Mesodermal cell (in vitro differentiated cells): ENCODE results near the gene TPMT.

ENCODE experiments used
- H3K27ac ChIP-seq: 2 replicates; pipeline ENCODE4 v1.7.0; 2013; ENCODE audit warnings: mild to moderate bottlenecking, low read depth, low read length, moderate library complexity; ENCODE audit not compliant: severe bottlenecking
- H3K36me3 ChIP-seq: 2 replicates; pipeline ENCODE4 v1.7.1; 2013; ENCODE audit warnings: mild to moderate bottlenecking, low read length, moderate library complexity; ENCODE audit not compliant: control insufficient read depth, insufficient read depth
- H3K4me1 ChIP-seq: one replicate; pipeline ENCODE4 v1.7.1; 2013; ENCODE audit warnings: mild to moderate bottlenecking, low read length; ENCODE audit not compliant: insufficient read depth, control insufficient read depth, poor library complexity, severe bottlenecking
- H3K4me3 ChIP-seq: 2 replicates; pipeline ENCODE4 v1.7.0; 2013; ENCODE audit warnings: low read length, control low read depth, mild to moderate bottlenecking; ENCODE audit not compliant: insufficient read depth, poor library complexity, severe bottlenecking; ENCODE audit errors: extremely low read depth
- H3K9me3 ChIP-seq: 2 replicates; pipeline ENCODE4 v1.7.1; 2013; ENCODE audit warnings: mild to moderate bottlenecking, low read length, moderate library complexity; ENCODE audit not compliant: control insufficient read depth
- WGBS, 2 experiments: methylation state at CpG; one replicate each; pipeline ENCODE4 v1.1.5; 2013; ENCODE audit warnings: missing lambda C conversion rate in 2 of 2; ENCODE audit not compliant: insufficient coverage in 2 of 2; 5-methylcytosine and 5-hydroxymethylcytosine counted together

The TPMT gene

GRCh38 chr6:18139935-18140621 lies 14.8 kb downstream of the TPMT start:
- Histone ChIP-seq H3K4me3 (no peak overlapping the region), H3K9me3 (no peaks in the 10 kb centered on the region), H3K36me3 (peaks cover 19% of the 10 kb centered on the region), H3K27ac (no peak overlapping the region), H3K4me1 (no peaks in the 10 kb centered on the region)
- 87 to 93% methylated on average over 4 to 6 of the region's 6 CpGs for WGBS, 2 experiments

DNA sequence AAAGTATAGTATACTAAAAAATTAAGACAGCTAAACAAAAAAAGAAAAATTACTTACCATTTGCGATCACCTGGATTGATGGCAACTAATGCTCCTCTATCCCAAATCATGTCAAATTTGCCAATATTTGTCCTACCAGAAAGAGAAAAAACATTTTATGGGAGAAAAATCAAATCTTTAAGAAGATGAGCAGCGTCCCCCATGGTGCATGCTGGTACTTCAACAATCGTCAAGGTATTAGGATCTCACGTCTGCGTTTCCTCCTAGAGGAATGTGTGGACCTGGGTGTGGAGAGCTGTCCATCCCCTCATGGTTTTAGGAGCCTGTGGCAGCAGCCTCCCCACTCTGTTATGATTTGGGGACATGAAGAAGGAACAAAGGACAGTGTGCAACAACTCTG lies 16.0 kb downstream of the TPMT start:
- Histone ChIP-seq H3K9me3 (no peaks in the 10 kb centered on the region), H3K4me3 (no peak overlapping the region), H3K4me1 (no peaks in the 10 kb centered on the region), H3K36me3 (peaks cover 19% of the 10 kb centered on the region), H3K27ac (no peak overlapping the region)
- WGBS, 2 experiments = 91% methylated on average over 4 of the region's 5 CpGs

DNA sequence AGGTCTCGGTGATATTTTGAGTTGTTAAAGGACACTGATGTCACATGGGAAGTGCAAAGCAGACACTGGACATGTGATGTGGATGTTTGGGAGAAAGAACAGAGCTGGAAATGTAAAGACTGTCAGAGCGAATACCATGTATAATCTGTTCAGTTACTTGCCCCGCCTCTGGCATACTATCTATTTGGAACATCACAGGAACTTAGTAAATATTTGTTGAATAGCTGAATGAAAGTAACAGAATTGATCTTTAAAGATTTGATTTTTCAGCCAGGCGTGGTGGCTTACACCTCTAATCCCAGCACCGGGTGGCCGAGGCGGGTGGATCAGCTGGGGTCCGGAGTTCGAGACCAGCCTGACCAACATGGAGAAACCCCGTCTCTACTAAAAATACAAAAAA lies 18.6 kb downstream of the TPMT start:
- Histone ChIP-seq H3K36me3 (peaks cover 19% of the 10 kb centered on the region), H3K9me3 (no peaks in the 10 kb centered on the region), H3K4me1 (no peaks in the 10 kb centered on the region), H3K4me3 (no peak overlapping the region), H3K27ac (no peak overlapping the region)
- whole genome bisulfite sequencing, 2 experiments = 96 to 97% methylated on average over 7 to 10 of the region's 10 CpGs

DNA sequence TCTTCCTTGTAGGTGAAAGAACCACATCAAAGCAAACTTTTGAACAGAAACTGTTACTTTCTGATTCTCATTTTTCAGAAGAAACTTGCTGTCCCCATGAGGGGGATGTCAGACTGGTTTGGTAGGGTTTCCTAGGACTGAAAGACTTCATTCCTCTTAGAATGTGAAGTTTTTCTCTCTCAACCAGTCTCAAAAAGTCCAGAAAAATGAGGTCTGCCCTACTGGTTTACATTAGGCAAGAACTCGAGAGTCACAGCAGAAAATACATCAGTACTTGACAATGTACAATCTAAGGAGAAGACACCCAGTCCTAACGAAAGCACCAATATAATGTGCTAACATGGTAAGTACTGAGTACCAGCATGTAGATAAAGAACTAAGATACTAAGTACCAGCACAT lies 19.7 kb downstream of the TPMT start:
- no peaks in the 10 kb centered on the region for H3K9me3 ChIP-seq
- WGBS, 2 experiments = 80% methylated on average over 1 of the region's 2 CpGs; no CpG with 5 or more reads in 1 of the 2 experiments
- peaks cover 12% of the 10 kb centered on the region for H3K36me3 ChIP-seq
- H3K27ac ChIP-seq = no peak overlapping the region
- H3K4me3 ChIP-seq = no peak overlapping the region
- no peaks in the 10 kb centered on the region for H3K4me1 ChIP-seq

GRCh38 chr6:18132346-18132745 lies 22.5 kb downstream of the TPMT start:
- H3K27ac ChIP-seq = no peak overlapping the region
- no peaks in the 10 kb centered on the region for H3K4me1 ChIP-seq
- peaks cover 7% of the 10 kb centered on the region for H3K36me3 ChIP-seq
- WGBS, 2 experiments = 80 to 100% methylated on average over 1 of the region's 3 CpGs
- no peak overlapping the region for H3K4me3 ChIP-seq
- H3K9me3 ChIP-seq = no peaks in the 10 kb centered on the region

DNA sequence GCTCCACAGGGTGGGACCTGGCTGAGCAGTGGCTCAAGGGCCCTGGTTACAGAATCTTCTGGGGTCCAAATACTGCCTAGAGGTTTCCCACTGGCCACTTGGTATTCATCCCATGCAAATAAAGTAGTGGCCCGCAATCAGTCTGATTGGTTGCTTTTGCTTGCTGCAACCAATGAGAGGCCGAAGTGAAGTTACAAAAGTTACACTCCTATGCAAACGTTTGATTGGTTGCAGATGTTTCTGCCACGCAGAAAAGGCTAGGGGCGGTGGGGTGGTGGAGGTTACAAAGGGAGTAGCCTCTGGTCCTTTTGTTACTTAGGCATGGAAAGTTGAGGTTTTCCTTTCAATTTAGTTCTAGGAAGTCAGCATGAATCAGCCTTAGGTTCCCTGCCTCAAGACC lies 28.8 kb downstream of the TPMT start:
- no peak overlapping the region for H3K4me3 ChIP-seq
- WGBS, 2 experiments = 62 to 66% methylated on average over 4 to 5 of the region's 5 CpGs
- no peaks in the 10 kb centered on the region for H3K36me3 ChIP-seq
- H3K4me1 ChIP-seq = no peaks in the 10 kb centered on the region
- no peak overlapping the region for H3K27ac ChIP-seq
- no peaks in the 10 kb centered on the region for H3K9me3 ChIP-seq

DNA sequence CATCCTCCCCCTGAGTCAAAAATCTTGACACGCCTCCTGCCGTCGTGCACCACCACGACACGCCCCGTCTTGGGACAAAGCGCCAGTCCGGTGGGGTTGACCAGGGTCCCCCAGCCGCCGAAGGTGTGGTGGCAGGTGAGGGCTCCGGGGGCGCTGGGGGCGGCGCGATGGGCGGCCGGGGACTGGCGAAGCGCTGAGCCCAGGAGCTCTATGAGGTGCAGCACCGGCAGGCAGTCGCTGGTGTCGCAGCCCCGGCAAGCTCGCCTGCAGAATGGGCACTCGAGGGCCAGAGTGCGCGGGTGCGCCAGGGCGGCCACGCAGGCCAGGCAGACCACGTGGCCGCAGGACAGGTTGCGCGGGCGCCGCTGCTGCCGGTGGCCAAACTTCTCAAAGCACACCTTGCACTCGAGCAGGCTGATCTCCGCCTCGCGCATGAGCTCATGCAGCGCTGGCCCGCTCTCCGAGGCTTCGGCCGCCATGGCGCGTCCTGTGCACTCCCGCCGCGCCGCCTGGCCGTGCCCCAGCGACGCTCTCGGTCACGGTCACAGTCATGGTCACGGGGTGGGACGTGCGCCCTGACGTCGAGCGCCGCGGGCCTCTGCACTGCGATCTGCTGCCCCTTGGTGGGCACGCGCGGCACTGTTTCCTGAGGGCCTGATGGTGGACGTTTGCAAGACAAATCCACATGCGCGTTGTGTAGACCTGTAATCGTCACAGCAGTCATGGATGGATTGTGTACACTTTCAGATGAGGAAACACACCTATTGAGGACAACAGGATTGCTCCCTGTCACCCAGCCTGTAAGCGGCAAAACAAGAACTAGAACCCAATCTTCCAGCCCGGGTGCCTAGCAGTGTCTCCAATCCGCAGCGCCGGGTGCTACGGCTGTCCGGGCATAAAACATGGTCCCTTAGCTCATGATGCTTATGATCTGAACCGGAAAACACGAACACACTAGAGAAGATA lies 32.5 kb downstream of the TPMT start, which contains the start of gene NHLRC1:
Gene NHLRC1 (minus strand): TSS at position 550 of the 966 bp plus-strand sequence. CDS start 71 bp downstream, at position 479.
- 43 to 49% methylated on average over 75 to 79 of the region's 82 CpGs for WGBS, 2 experiments

GRCh38 chr6:18121580-18122127 lies 33.2 kb downstream of the TPMT start:
- H3K4me3 ChIP-seq = no peak overlapping the region

More for the DNA sequence above, 32.5 kb downstream of the TPMT start, which contains the start of gene NHLRC1:
- H3K4me1 ChIP-seq = no peaks in the 10 kb centered on the region
- H3K9me3 ChIP-seq = no peaks in the 10 kb centered on the region
- no peaks in the 10 kb centered on the region for H3K36me3 ChIP-seq
- H3K27ac ChIP-seq = no peak within 1 kb of the TSS
- peak within 1 kb of the TSS; percentile 26 for H3K4me3 ChIP-seq

DNA sequence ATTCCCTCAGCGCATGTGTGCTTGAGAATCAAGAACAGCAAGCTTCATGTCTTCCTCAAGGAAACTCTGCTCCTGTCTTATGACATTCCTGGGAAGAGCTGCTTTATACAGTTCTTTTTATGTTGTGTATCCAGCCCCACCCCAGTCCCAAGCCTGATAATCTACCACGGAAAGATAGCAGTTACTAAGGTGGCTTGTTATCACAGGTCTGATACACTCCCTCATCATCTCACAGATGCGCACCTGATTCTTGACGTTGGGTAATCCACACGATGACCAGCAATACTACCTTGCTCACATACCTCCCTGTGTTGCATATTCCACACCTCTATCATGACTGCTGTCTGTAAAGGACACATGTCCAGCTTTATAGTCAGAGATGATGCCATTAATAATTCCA lies 35.6 kb downstream of the TPMT start:
- Histone ChIP-seq H3K27ac (no peak overlapping the region), H3K4me3 (no peak overlapping the region), H3K4me1 (no peaks in the 10 kb centered on the region), H3K36me3 (no peaks in the 10 kb centered on the region), H3K9me3 (no peaks in the 10 kb centered on the region)
- WGBS, 2 experiments = 74 to 78% methylated on average over 4 to 5 of the region's 5 CpGs

More at GRCh38 chr6:18121580-18122127, 33.2 kb downstream of the TPMT start:
- Histone ChIP-seq H3K9me3 (no peaks in the 10 kb centered on the region), H3K36me3 (no peaks in the 10 kb centered on the region), H3K27ac (no peak overlapping the region), H3K4me1 (no peaks in the 10 kb centered on the region)
- 94% methylated on average over 14 to 17 of the region's 19 CpGs for WGBS, 2 experiments

DNA sequence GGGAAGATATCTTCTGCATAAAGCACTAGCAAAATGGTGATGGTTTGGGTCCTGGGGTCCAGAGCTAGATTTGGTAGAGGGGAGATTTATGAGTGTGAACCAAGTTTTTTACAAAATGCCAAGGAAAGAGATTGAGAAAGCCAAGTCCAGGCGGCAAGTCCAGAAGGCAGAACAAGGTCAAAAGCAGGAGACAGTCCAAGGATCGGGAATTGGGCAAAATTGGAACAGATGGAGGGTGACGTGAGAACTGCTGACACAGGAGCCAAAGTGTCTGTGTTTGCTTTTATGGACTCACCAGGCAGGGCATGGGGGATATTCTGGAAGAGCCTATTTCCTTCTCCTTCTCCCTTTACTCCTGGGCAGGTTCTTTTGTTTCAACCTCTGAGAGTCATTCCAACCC lies 36.5 kb downstream of the TPMT start:
- 86 to 97% methylated on average over 2 to 3 of the region's 3 CpGs for WGBS, 2 experiments

More for the DNA sequence above, 36.5 kb downstream of the TPMT start:
- Histone ChIP-seq H3K4me1 (no peaks in the 10 kb centered on the region), H3K36me3 (no peaks in the 10 kb centered on the region), H3K27ac (no peak overlapping the region), H3K9me3 (no peaks in the 10 kb centered on the region), H3K4me3 (no peak overlapping the region)
